H1 (cell line): ENCODE measurements around the gene BAX. TPM values are rescaled to one million over a fixed set of nuclear protein-coding genes. Genes with fewer than 3 reads are reported as not detected.

Source experiments
- CTCF ChIA-PET: fragments of 300-600 bp; sonication (Branson Sonifier 250); formaldehyde crosslinking; loops from one replicate; lab custom pipeline; 2021; ENCODE audit not compliant: partially characterized antibody; lab: Charles Lee
- POLR2A ChIA-PET: fragments of 300-600 bp; sonication (Branson Sonifier 250); formaldehyde crosslinking; loops from one replicate; lab custom pipeline; 2021; ENCODE audit warnings: inconsistent platforms; ENCODE audit not compliant: partially characterized antibody; lab: Charles Lee
- DNase-seq, 2 experiments: peaks; one replicate each; pipeline versions ENCODE4 v3.0.0 to v3.0.0-alpha.2; 2010 to 2022; ENCODE audit warnings: low spot score in 2 of 2, low read depth in 1 of 2, mixed read lengths in 1 of 2
- FAIRE-seq: peaks from 2 replicates; lab custom pipeline; 2011; peaks lifted over from hg19 to GRCh38; lab: Jason Lieb, UNC
- H2AFZ ChIP-seq: 2 replicates; pipeline ENCODE4 v1.8.1; 2012; ENCODE audit warnings: low read length, inconsistent platforms
- H2AK5ac ChIP-seq: 2 replicates; pipeline ENCODE4 v1.6.1; 2013; ENCODE audit warnings: low read depth, low read length
- H2BK120ac ChIP-seq: replicated peaks from 2 replicates; pipeline ENCODE3; 2013; ENCODE audit warnings: low read depth, low read length, inconsistent platforms
- H2BK12ac ChIP-seq: 2 replicates; pipeline ENCODE4 v1.6.1; 2013; ENCODE audit warnings: low read depth, low read length
- H2BK15ac ChIP-seq: 2 replicates; pipeline ENCODE4 v1.6.1; 2013; ENCODE audit warnings: low read length
- H2BK20ac ChIP-seq: 2 replicates; pipeline ENCODE4 v1.6.1; 2013; ENCODE audit warnings: low read length
- H2BK5ac ChIP-seq: 2 replicates; pipeline ENCODE4 v1.6.1; 2013; ENCODE audit warnings: low read depth, low read length
- H3K14ac ChIP-seq: 2 replicates; pipeline ENCODE4 v1.6.1; 2013; ENCODE audit warnings: inconsistent platforms; ENCODE audit not compliant: insufficient read length
- H3K18ac ChIP-seq: 2 replicates; pipeline ENCODE4 v1.6.1; 2013; ENCODE audit warnings: low read length; ENCODE audit errors: extremely low read depth
- H3K23ac ChIP-seq: 2 replicates; pipeline ENCODE4 v1.6.1; 2013; ENCODE audit warnings: inconsistent platforms; ENCODE audit not compliant: insufficient read length
- H3K23me2 ChIP-seq: 2 replicates; pipeline ENCODE4 v1.6.1; 2013; ENCODE audit warnings: low read depth, low read length
- H3K27ac ChIP-seq: 2 replicates; pipeline ENCODE4 v1.6.1; 2011; ENCODE audit warnings: low read depth, low read length, inconsistent platforms
- H3K27me3 ChIP-seq, 4 experiments: replicated peaks in 1 of 4; 1 replicate in 1 of 4; 2 replicates in 3 of 4; pipeline versions ENCODE4 v1.6.1 to v1.8.1; 2011 to 2013; ENCODE audit warnings: low read length in 3 of 4, mild to moderate bottlenecking in 3 of 4, inconsistent platforms in 2 of 4, mixed read lengths in 2 of 4, moderate library complexity in 1 of 4; ENCODE audit not compliant: control insufficient read depth in 3 of 4, insufficient read depth in 3 of 4; ENCODE audit errors: extremely low read depth in 1 of 4
- H3K36me3 ChIP-seq, 4 experiments: 2 replicates each; pipeline versions ENCODE4 v1.6.1 to v1.8.1; 2011 to 2013; ENCODE audit warnings: mild to moderate bottlenecking in 4 of 4, low read length in 3 of 4, moderate library complexity in 2 of 4, control low read depth in 1 of 4, inconsistent platforms in 1 of 4; ENCODE audit not compliant: insufficient read depth in 4 of 4, control insufficient read depth in 2 of 4
- H3K4ac ChIP-seq: replicated peaks from 2 replicates; pipeline ENCODE3; 2013; ENCODE audit warnings: low read length, low read depth, mixed read lengths, inconsistent platforms; ENCODE audit not compliant: insufficient read length
- H3K4me1 ChIP-seq, 4 experiments: replicated peaks in 1 of 4; 1 replicate in 1 of 4; 2 replicates in 3 of 4; pipeline versions ENCODE4 v1.6.1 to v1.8.1; 2011 to 2013; ENCODE audit warnings: low read length in 3 of 4, inconsistent platforms in 2 of 4, mixed read lengths in 1 of 4; ENCODE audit not compliant: insufficient read depth in 4 of 4, control insufficient read depth in 3 of 4
- H3K4me2 ChIP-seq, 2 experiments: 2 replicates each; pipeline versions ENCODE4 v1.6.1 to v1.8.1; 2011 to 2013; ENCODE audit warnings: low read depth in 2 of 2, low read length in 2 of 2, control low read depth in 1 of 2, inconsistent platforms in 1 of 2, mild to moderate bottlenecking in 1 of 2; ENCODE audit not compliant: insufficient read depth in 1 of 2
- H3K4me3 ChIP-seq, 4 experiments: fragments of 200-600, 300-600 bp in 1 of 4; sonication (generic), shearing (Covaris generic), sonication (Bioruptor Twin) in 1 of 4; 2 replicates each; pipeline versions ENCODE4 v1.5.1 to v1.8.1; 2011 to 2016; ENCODE audit warnings: low read length in 4 of 4, low read depth in 3 of 4, control low read depth in 2 of 4, inconsistent platforms in 2 of 4, mild to moderate bottlenecking in 2 of 4, mixed read lengths in 1 of 4, moderate library complexity in 1 of 4; ENCODE audit not compliant: insufficient read depth in 2 of 4; ENCODE audit errors: extremely low read depth in 1 of 4
- H3K56ac ChIP-seq: replicated peaks from 2 replicates; pipeline ENCODE3; 2013; ENCODE audit warnings: low read depth, mild to moderate bottlenecking, mixed read lengths, low read length, inconsistent platforms; ENCODE audit not compliant: insufficient read length
- H3K79me1 ChIP-seq: 2 replicates; pipeline ENCODE4 v1.6.1; 2013; ENCODE audit warnings: low read depth, low read length, control low read depth
- H3K79me2 ChIP-seq, 2 experiments: 2 replicates each; pipeline versions ENCODE4 v1.6.1 to v1.8.1; 2012 to 2013; ENCODE audit warnings: low read length in 2 of 2, mild to moderate bottlenecking in 2 of 2, inconsistent platforms in 1 of 2; ENCODE audit not compliant: insufficient read depth in 2 of 2, control insufficient read depth in 1 of 2
- H3K9ac ChIP-seq, 4 experiments: replicated peaks in 1 of 4; 1 replicate in 1 of 4; 2 replicates in 3 of 4; pipeline versions ENCODE4 v1.6.1 to v1.8.1; 2011 to 2013; ENCODE audit warnings: low read depth in 3 of 4, low read length in 3 of 4, control low read depth in 2 of 4, mild to moderate bottlenecking in 2 of 4, moderate library complexity in 2 of 4, inconsistent platforms in 1 of 4; ENCODE audit errors: extremely low read depth in 1 of 4
- H3K9me3 ChIP-seq, 2 experiments: 2 replicates each; pipeline versions ENCODE4 v1.6.1 to v1.8.1; 2012 to 2013; ENCODE audit warnings: mild to moderate bottlenecking in 2 of 2, moderate library complexity in 2 of 2, control low read depth in 1 of 2, inconsistent platforms in 1 of 2, low read depth in 1 of 2, low read length in 1 of 2, mixed read lengths in 1 of 2; ENCODE audit not compliant: insufficient read depth in 2 of 2
- H4K20me1 ChIP-seq, 2 experiments: replicated peaks in 1 of 2; 2 replicates each; pipeline versions ENCODE3 to v1.8.1; 2011 to 2013; ENCODE audit warnings: inconsistent platforms in 2 of 2, low read length in 2 of 2, mild to moderate bottlenecking in 1 of 2; ENCODE audit not compliant: insufficient read depth in 2 of 2, control insufficient read depth in 1 of 2
- H4K5ac ChIP-seq: 2 replicates; pipeline ENCODE4 v1.6.1; 2013; ENCODE audit warnings: low read length, low read depth, mixed read lengths, inconsistent platforms; ENCODE audit not compliant: insufficient read length
- H4K8ac ChIP-seq: 2 replicates; pipeline ENCODE4 v1.8.0; 2013; ENCODE audit warnings: mild to moderate bottlenecking, moderate library complexity, low read length, inconsistent platforms; ENCODE audit not compliant: insufficient read depth; ENCODE audit errors: extremely low read depth
- H4K91ac ChIP-seq: replicated peaks from 2 replicates; pipeline ENCODE3; 2013; ENCODE audit warnings: low read length, mixed read lengths, inconsistent platforms; ENCODE audit not compliant: insufficient read length
- WGBS, 2 experiments: shearing (Covaris generic) in 1 of 2; methylation state at CpG; one replicate each; pipeline versions ENCODE4 v1.1.6 to v1.1.7; 2013 to 2015; ENCODE audit warnings: low lambda C conversion rate in 2 of 2, mixed read lengths in 2 of 2, inconsistent platforms in 1 of 2, low coverage in 1 of 2, missing lambda C conversion rate in 1 of 2; ENCODE audit not compliant: insufficient replicate concordance in 2 of 2, insufficient coverage in 1 of 2, insufficient read length in 1 of 2; ENCODE audit errors: extremely low coverage in 1 of 2, missing lambda C conversion rate in 1 of 2; 5-methylcytosine and 5-hydroxymethylcytosine counted together
- polyA plus RNA-seq, 7 experiments: library from polyadenylated mRNA; depleted of rRNA in 3 of 7; stranded (reverse) in 5 of 7; unstranded in 2 of 7; fragments of >200 nt in 5 of 7; fragments of 200-250 nt in 2 of 7; gene quantifications; 1 replicate in 5 of 7; 2 replicates in 1 of 7; 4 replicates in 1 of 7; pipeline versions ENCODE4 v1.2.1 to v1.2.3, GENCODE V29; 2011 to 2013; ENCODE audit warnings: missing spikeins in 2 of 7, mixed read lengths in 2 of 7
- total RNA-seq: library from RNA; stranded (reverse); fragmentation: NEBNext Ultra II Directional; extraction: Animal tissue kit (Norgen Biotek cat#: 25700); gene quantifications from 2 replicates; pipeline ENCODE4 v1.2.1, GENCODE V29; 2021
- TF ChIP-seq, protein P1 (sequence below): IDR thresholded peaks from 2 replicates; pipeline ENCODE4 v1.6.1; 2011; ENCODE audit warnings: low read length, improper control_type of control experiment

The BAX gene
- total and polyA plus RNA-seq, 2 of the 8 experiments (the other 6 are each of a cell fraction or from before 2014, with no cell fraction given), result 257 to 346 TPM

DNA sequence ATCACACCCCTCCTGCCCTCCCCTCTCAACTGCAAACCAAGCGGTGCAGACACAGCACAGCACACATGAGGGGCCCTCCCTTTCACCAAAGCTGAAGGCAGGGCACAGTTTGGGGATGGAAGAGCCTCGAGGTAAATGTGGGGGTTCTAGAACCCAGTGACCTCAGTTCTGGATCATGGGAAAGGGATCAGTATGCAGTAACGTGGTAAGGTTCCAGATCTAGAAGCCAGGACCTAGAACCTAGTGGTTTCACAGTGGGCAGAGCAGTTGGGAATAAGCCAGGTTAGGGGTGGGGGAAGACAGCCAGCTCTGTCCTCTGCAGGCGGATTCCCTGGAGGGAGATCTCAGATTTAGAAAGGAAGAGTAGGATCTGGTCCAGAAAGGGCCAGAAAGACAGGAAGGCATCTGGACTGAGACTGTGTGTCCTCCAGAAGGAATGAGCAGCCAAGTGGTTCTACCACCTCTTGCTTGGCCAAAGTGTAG lies 13.5 kb downstream of the BAX start:
- no peak overlapping the region for H3K4ac ChIP-seq
- peaks cover 3 to 13% of the 10 kb centered on the region in 2 experiments for H4K20me1 ChIP-seq
- POLR2A ChIA-PET, result interaction anchor here (0.6 to 5.4 kb wide), 17 partner anchors 9 to 338 kb away, joined by 3 to 56 read pairs (median 3); partner anchors contain the start of genes BAX, GYS1, PPP1R15A and RUVBL2
- H2AK5ac ChIP-seq, result no peak overlapping the region
- FAIRE-seq, result no peak
- H3K36me3 ChIP-seq, result peaks cover 2 to 28% (median 11%) of the 10 kb centered on the region in 4 experiments; a peak in 5 of 8 replicates
- WGBS, 2 experiments, result 88% methylated on average over 4 of the region's 4 CpGs; no CpG with 5 or more reads in 1 of the 2 experiments
- no peak overlapping the region for H3K23ac ChIP-seq
- H3K9me3 ChIP-seq, result no peaks in the 10 kb centered on the region
- H3K14ac ChIP-seq, result no peak overlapping the region
- H3K4me1 ChIP-seq, result peaks cover 4 to 14% (median 9%) of the 10 kb centered on the region in 4 experiments
- no peak overlapping the region for H2BK20ac ChIP-seq
- H2BK120ac ChIP-seq, result no peak overlapping the region
- H4K91ac ChIP-seq, result no peak overlapping the region
- DNase-seq, result no peak
- H3K23me2 ChIP-seq, result peaks cover 17% of the 10 kb centered on the region; the same call in 1 of the 2 replicates
- no peak overlapping the region for H3K18ac ChIP-seq
- no peak overlapping the region for H3K4me2 ChIP-seq
- peaks cover 2% of the 10 kb centered on the region; the same call in 1 of the 2 replicates for H3K79me1 ChIP-seq
- H2BK12ac ChIP-seq, result no peak overlapping the region
- H4K8ac ChIP-seq, result no peak overlapping the region
- H3K27ac ChIP-seq, result no peak overlapping the region
- no peak overlapping the region for H3K4me3 ChIP-seq
- no peak overlapping the region for H4K5ac ChIP-seq
- CTCF ChIA-PET, result interaction anchor here (0.6 to 1.4 kb wide), 6 partner anchors 10 to 173 kb away, joined by 3 to 6 read pairs (median 4); no protein-coding TSS in a partner anchor
- no peak overlapping the region for H2BK15ac ChIP-seq
- H3K9ac ChIP-seq, result no peak overlapping the region
- H2BK5ac ChIP-seq, result no peak overlapping the region
- H2AFZ ChIP-seq, result no peak overlapping the region
- no peaks in the 10 kb centered on the region for H3K27me3 ChIP-seq
- peaks cover 0 to 13% of the 10 kb centered on the region in 2 experiments; a peak in 2 of 4 replicates for H3K79me2 ChIP-seq
- no peak overlapping the region for H3K56ac ChIP-seq
- TF ChIP-seq, protein P1, sequence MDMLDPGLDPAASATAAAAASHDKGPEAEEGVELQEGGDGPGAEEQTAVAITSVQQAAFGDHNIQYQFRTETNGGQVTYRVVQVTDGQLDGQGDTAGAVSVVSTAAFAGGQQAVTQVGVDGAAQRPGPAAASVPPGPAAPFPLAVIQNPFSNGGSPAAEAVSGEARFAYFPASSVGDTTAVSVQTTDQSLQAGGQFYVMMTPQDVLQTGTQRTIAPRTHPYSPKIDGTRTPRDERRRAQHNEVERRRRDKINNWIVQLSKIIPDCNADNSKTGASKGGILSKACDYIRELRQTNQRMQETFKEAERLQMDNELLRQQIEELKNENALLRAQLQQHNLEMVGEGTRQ, result no peak
